Measurements from ENCODE around the gene NPTX1.

GRCh38 chr17:80428363-80428762 lies 48.0 kb downstream of the NPTX1 start:
- TF ChIP-seq POLR2AphosphoS5 (IDR thresholded peaks at IDR 0.05; ENCODE audit: low read depth, low read length) (no peak), POLR2A (IDR thresholded peaks at IDR 0.05; ENCODE audit: low read depth, low read length) (no peak), TAF1 (IDR thresholded peaks at IDR 0.05; ENCODE audit: low read depth, low read length) (no peak), PAX5 (IDR thresholded peaks at IDR 0.05; ENCODE audit: insufficient read depth, low read length, severe bottlenecking) (no peak)

Data from GM12891 (cell line).